Osteoblast (primary cell): ENCODE measurements around the gene LY6G5C. TPM values are rescaled to one million over a fixed set of nuclear protein-coding genes. Genes with fewer than 3 reads are reported as not detected.

Source experiments
- DNase-seq: peaks from one replicate; pipeline ENCODE4 v3.0.0; 2011; ENCODE audit warnings: low spot score, mixed read lengths; ENCODE audit not compliant: insufficient read length; ENCODE audit errors: missing footprints
- H2AFZ ChIP-seq: 2 replicates; pipeline ENCODE4 v1.6.0; 2011; ENCODE audit warnings: mild to moderate bottlenecking, low read length
- H3K27ac ChIP-seq: 2 replicates; pipeline ENCODE4 v1.5.1; 2011; ENCODE audit warnings: mild to moderate bottlenecking, low read depth, low read length, moderate library complexity
- H3K27me3 ChIP-seq: 2 replicates; pipeline ENCODE4 v1.6.0; 2012; ENCODE audit warnings: mild to moderate bottlenecking, control low read depth, inconsistent platforms, low read length, moderate library complexity; ENCODE audit not compliant: insufficient read depth
- H3K36me3 ChIP-seq: 2 replicates; pipeline ENCODE4 v1.5.1; 2011; ENCODE audit warnings: mild to moderate bottlenecking, low read length, control low read depth, moderate library complexity; ENCODE audit not compliant: insufficient read depth
- H3K4me1 ChIP-seq: 2 replicates; pipeline ENCODE4 v1.5.1; 2011; ENCODE audit warnings: mild to moderate bottlenecking, low read length, control low read depth, moderate library complexity; ENCODE audit not compliant: insufficient read depth
- H3K4me2 ChIP-seq: 2 replicates; pipeline ENCODE4 v1.6.0; 2011; ENCODE audit warnings: mild to moderate bottlenecking, low read length; ENCODE audit not compliant: insufficient read depth
- H3K4me3 ChIP-seq: fragments of 200-600 bp; sonication (generic); 3 replicates; pipeline ENCODE4 v1.5.1; 2012; ENCODE audit warnings: mild to moderate bottlenecking, low read length, inconsistent platforms; ENCODE audit not compliant: insufficient read depth
- H3K79me2 ChIP-seq: 2 replicates; pipeline ENCODE4 v1.6.0; 2012; ENCODE audit warnings: mild to moderate bottlenecking, low read length, control low read depth, inconsistent platforms; ENCODE audit not compliant: insufficient read depth
- H3K9me3 ChIP-seq: 2 replicates; pipeline ENCODE4 v1.5.1; 2011; ENCODE audit warnings: low read depth, low read length, control low read depth
- H4K20me1 ChIP-seq: 2 replicates; pipeline ENCODE4 v1.6.0; 2012; ENCODE audit warnings: mild to moderate bottlenecking, low read length, control low read depth; ENCODE audit not compliant: insufficient read depth
- CTCF ChIP-seq: IDR thresholded peaks from 2 replicates; pipeline ENCODE4 v1.5.1; 2011; ENCODE audit warnings: mild to moderate bottlenecking, low read depth, low read length, moderate library complexity; ENCODE audit errors: extremely low read depth
- total RNA-seq: library from RNA; depleted of rRNA; stranded (reverse); fragments of >200 nt; gene quantifications from 2 replicates; pipeline ENCODE4 v1.2.3, GENCODE V29; 2012

The LY6G5C gene
- total RNA-seq, 1 donor = 0.72 TPM

GRCh38 chr6:31643818-31644454 is 36.9 kb downstream of the LY6G5C start:
- Histone ChIP-seq H3K27me3 (no peaks in the 10 kb centered on the region), H3K4me3 (no peak overlapping the region), H2AFZ (no peak overlapping the region), H3K9me3 (no peaks in the 10 kb centered on the region), H3K27ac (no peak overlapping the region), H3K4me2 (no peak overlapping the region), H3K4me1 (peaks cover 7% of the 10 kb centered on the region), H4K20me1 (peaks cover 6% of the 10 kb centered on the region), H3K36me3 (peaks cover 86% of the 10 kb centered on the region), H3K79me2 (peaks cover 10% of the 10 kb centered on the region)
- DNase-seq = peak; percentile 80
- TF ChIP-seq CTCF = no peak

- Histone ChIP-seq H3K9me3 (no peaks in the 10 kb centered on the region), H3K4me3 (no peak overlapping the region), H3K27ac (no peak overlapping the region), H3K4me2 (no peak overlapping the region), H3K79me2 (peaks cover 3% of the 10 kb centered on the region), H3K36me3 (peaks cover 84% of the 10 kb centered on the region), H4K20me1 (peaks cover 3% of the 10 kb centered on the region), H3K4me1 (peaks cover 7% of the 10 kb centered on the region), H3K27me3 (no peaks in the 10 kb centered on the region), H2AFZ (no peak overlapping the region)
- TF ChIP-seq CTCF = no peak
- DNase-seq = peak; percentile 75
Observed at GRCh38 chr6:31642798-31643570, 37.9 kb downstream of the LY6G5C start.

GRCh38 chr6:31641370-31641769 is 39.5 kb downstream of the LY6G5C start:
- peaks cover 7% of the 10 kb centered on the region for H3K4me1 ChIP-seq
- H3K27me3 ChIP-seq = no peaks in the 10 kb centered on the region
- peaks cover 6% of the 10 kb centered on the region for H4K20me1 ChIP-seq
- H3K36me3 ChIP-seq = peaks cover 88% of the 10 kb centered on the region
- no peak overlapping the region for H3K4me2 ChIP-seq
- H3K27ac ChIP-seq = no peak overlapping the region
- no peak for TF ChIP-seq CTCF
- no peak overlapping the region for H3K4me3 ChIP-seq
- no peak overlapping the region for H2AFZ ChIP-seq
- H3K79me2 ChIP-seq = no peaks in the 10 kb centered on the region
- no peaks in the 10 kb centered on the region for H3K9me3 ChIP-seq
- peak; percentile 62 for DNase-seq

- DNase-seq = peak; percentile 56
- H3K4me2 ChIP-seq = no peak overlapping the region
- no peak overlapping the region for H3K27ac ChIP-seq
- no peaks in the 10 kb centered on the region for H3K27me3 ChIP-seq
- no peak overlapping the region for H3K4me3 ChIP-seq
- H3K36me3 ChIP-seq = peaks cover 89% of the 10 kb centered on the region
- no peak overlapping the region for H2AFZ ChIP-seq
- H3K4me1 ChIP-seq = peaks cover 7% of the 10 kb centered on the region
- H3K79me2 ChIP-seq = no peaks in the 10 kb centered on the region
- peaks cover 11% of the 10 kb centered on the region for H4K20me1 ChIP-seq
- no peaks in the 10 kb centered on the region for H3K9me3 ChIP-seq
- no peak for TF ChIP-seq CTCF
Observed at GRCh38 chr6:31640612-31641011, 40.3 kb downstream of the LY6G5C start.
